ENCODE data around the gene FMO5. TPM values are rescaled to one million over a fixed set of nuclear protein-coding genes. Genes with fewer than 3 reads are reported as not detected.

FMO5 gene
- total and polyA plus RNA-seq, 2 of the 13 experiments (the other 11 are each of a cell fraction or from before 2014, with no cell fraction given) = 48.2 to 149 TPM

GRCh38 chr1:147214325-147214724 lies 10.8 kb downstream of the FMO5 start:
- Histone ChIP-seq H3K4me2 (ENCODE audit: low read depth, low read length) (no peak overlapping the region; the same call in 1 of the 2 replicates), H3K9me3 (ENCODE audit: low read length) (no peaks in the 10 kb centered on the region), H4K20me1 (ENCODE audit: insufficient read depth, low read length) (no peaks in the 10 kb centered on the region), H3K36me3 (replicated peaks in 1 of 2; ENCODE audit: control insufficient read depth in 1 of 2, insufficient read depth in 2 of 2, low read length in 2 of 2) (peaks cover 9 to 38% of the 10 kb centered on the region in 2 experiments), H3K4me1 (ENCODE audit: insufficient read depth, low read length) (peaks cover 100% of the 10 kb centered on the region), H2AFZ (ENCODE audit: low read length) (no peak overlapping the region), H3K4me3 (replicated peaks in 1 of 3; ENCODE audit: insufficient read depth in 1 of 3, low read depth in 2 of 3, low read length in 3 of 3) (no peak overlapping the region), H3K79me2 (ENCODE audit: insufficient read depth, low read length) (peaks cover 33% of the 10 kb centered on the region), H3K9ac (ENCODE audit: insufficient read depth, low read depth, low read length) (no peak overlapping the region), H3K27ac (ENCODE audit: extremely low read length, insufficient read depth, low read length) (peak overlapping the region; percentile 75), H3K27me3 (ENCODE audit: control insufficient read depth in 1 of 2, insufficient read depth in 2 of 2, low read length in 2 of 2) (no peaks in the 10 kb centered on the region)
- FAIRE-seq (no peak), DNase-seq (ENCODE audit: low spot score) (no peak), ATAC-seq (no peak)
- CTCF ChIA-PET (ENCODE audit: low intra/inter-chr PET ratio, low total read pairs) = no interaction called here
- peak; percentile 45; the same call in 1 of the 2 replicates for TF ChIP-seq ZNF121 (CRISPR knock-in tag; IDR thresholded peaks at IDR 0.05)
- no peak for TF ChIP-seq ZNF329 (CRISPR knock-in tag; IDR thresholded peaks at IDR 0.05; ENCODE audit: low read depth)
- TF ChIP-seq RXRB (CRISPR knock-in tag; IDR thresholded peaks at IDR 0.05; ENCODE audit: borderline replicate concordance) = 0 out of 2 replicates have a peak, but pooled peaks have one; percentile 17
- no peak for TF ChIP-seq HMGXB4 (CRISPR knock-in tag; IDR thresholded peaks at IDR 0.05; ENCODE audit: borderline replicate concordance in 1 of 2, low read depth in 1 of 2)
- TF ChIP-seq RBM22 (optimal IDR thresholded peaks at IDR 0.05; ENCODE audit: low read length) = peak; percentile 61
- TF ChIP-seq ATF1 (CRISPR knock-in tag; IDR thresholded peaks at IDR 0.05) = no peak
- no peak for TF ChIP-seq ZNF564 (CRISPR knock-in tag; IDR thresholded peaks at IDR 0.05)
- peak; percentile 5; the same call in 1 of the 2 replicates for TF ChIP-seq POLR2G (IDR thresholded peaks at IDR 0.05; ENCODE audit: low read depth, low read length)
- TF ChIP-seq KLF6 (CRISPR knock-in tag; IDR thresholded peaks at IDR 0.05) = no peak
- intact Hi-C loops (cut with micrococcal nuclease; ENCODE audit: unreplicated experiment) (loop anchor here (2.0 kb wide), 1 partner anchor 42 kb away; the partner anchor contains the start of gene PRKAB2), in situ Hi-C loops (cut with HindIII; ENCODE audit: extremely low pct_ligation_motif_present, low pct_unique_long_range_greater_than_20kb) (no loop called here)
- 88% methylated on average over 7 of the region's 7 CpGs for WGBS (ENCODE audit: low lambda C conversion rate)
- no TSS peak for BruUV-seq (replicated peaks)
- POLR2A ChIA-PET = interaction anchor here (1.5 to 7.6 kb wide), 3 partner anchors 10 to 28 kb away, joined by 4 to 101 read pairs (median 14); partner anchors contain the start of genes CHD1L and FMO5

All from HepG2 (cell line).